ENCODE data around the gene ZNF267. TPM values are rescaled to one million over a fixed set of nuclear protein-coding genes. Genes with fewer than 3 reads are reported as not detected.

Gene ZNF267
- 9.1 TPM for total RNA-seq

DNA sequence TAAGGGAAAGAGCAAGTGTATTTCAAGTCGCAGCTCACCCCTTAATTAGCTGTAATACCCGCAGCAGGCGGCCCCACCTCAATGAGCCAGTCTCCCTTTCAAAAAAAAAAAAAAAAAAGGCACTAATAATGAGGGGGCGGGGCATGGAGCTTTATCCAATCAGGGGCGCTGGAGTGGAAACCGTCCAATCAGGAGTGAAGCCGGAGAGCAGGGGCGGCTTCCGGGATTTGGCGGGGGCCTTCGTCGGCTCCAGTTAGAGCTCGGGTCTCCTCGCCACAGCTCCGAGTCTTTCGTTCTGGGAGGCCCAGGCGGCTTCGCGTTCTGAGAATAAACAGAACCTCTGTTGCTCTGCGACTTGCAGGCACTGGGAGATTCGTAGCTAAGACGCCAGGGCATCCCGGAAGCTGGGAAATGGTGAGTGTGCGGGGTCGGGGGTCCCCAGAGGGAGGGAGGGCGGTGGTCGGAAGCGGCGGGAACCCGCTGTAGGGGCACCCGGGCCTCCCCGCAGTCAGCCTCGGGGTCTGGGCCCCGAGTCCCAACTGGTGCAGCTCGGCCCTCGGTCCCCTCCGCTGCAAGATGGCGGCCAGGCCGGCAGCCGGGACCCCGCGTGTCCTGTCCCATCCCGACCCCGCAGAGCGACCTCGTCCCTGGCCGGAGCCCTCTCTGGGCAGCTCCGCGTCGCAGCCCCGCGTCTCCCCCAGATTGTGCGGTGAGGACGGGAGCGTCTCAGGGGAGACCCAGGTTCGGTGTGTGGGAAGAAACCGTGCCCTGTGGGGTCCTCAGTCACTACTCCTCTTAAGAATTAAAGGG, at the start of gene ZNF267:
Gene ZNF267, plus strand, starts transcription at position 252 of the 810 bp plus-strand sequence. Its CDS starts 160 bp downstream, at position 412.

Small RNA genes lying within 50 kb of the gene (small RNA-seq; reads per million reads assigned to genes)
- gene AC034105.2 (ENCODE audit: low replicate concordance) (not detected), gene AC034105.4 (ENCODE audit: low replicate concordance) (not detected)
